ENCODE measurements around the gene IDH2.

Gene IDH2

DNA sequence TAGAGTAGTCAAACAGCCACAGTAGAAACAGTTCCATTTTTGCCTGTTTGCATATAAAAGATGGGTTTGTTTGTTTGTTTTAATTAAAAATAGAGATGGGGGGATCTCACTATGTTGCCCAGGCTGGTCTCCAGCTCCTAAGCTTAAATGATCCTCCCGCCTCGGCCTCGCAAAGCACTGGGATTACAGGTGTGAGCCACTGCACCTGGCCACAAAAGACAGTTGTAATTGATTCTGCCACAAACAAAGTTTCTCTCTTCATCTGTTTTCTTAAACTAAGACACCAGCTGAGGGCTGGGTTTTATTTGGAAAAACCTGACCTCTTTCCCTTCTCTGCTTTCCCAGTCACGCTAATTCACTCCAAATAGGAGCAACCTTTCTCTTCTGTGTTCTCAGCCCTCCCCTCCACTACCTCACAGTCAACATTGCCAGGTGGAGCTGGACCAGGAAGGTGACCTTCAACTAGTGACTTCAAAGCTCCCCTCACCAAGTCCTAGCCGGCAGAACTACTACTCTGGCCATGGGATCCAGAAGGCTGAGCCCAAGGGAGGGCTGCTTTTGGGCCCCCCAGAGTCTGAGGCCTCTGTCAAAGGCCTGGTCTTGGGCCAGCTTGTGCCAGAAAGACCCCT lies 1.5 kb upstream of the IDH2 start:
- Histone ChIP-seq H4K8ac (ENCODE audit: low read depth, low read length) (no peak overlapping the region), H3K79me2 (ENCODE audit: control insufficient read depth, insufficient read depth, low read length) (no peaks in the 10 kb centered on the region), H3K4me2 (ENCODE audit: low read length) (no peak overlapping the region), H3K23ac (ENCODE audit: low read length) (no peak overlapping the region), H3K9ac (ENCODE audit: low read length) (no peak overlapping the region), H2AK5ac (ENCODE audit: low read length) (no peak overlapping the region), H3K4me1 (ENCODE audit: control insufficient read depth, low read depth, low read length) (peaks cover 2% of the 10 kb centered on the region), H3K56ac (ENCODE audit: low read length) (no peak overlapping the region), H3K27me3 (ENCODE audit: insufficient read depth, low read length, poor library complexity) (peaks cover 2% of the 10 kb centered on the region), H2BK5ac (ENCODE audit: low read length) (no peak overlapping the region), H3K4ac (ENCODE audit: low read depth, low read length) (no peak overlapping the region), H2BK120ac (ENCODE audit: low read depth, low read length) (no peak overlapping the region), H3K27ac (ENCODE audit: low read depth, low read length) (no peak overlapping the region), H2BK15ac (replicated peaks; ENCODE audit: low read depth) (no peak overlapping the region), H3K4me3 (ENCODE audit: low read length) (no peak overlapping the region), H3K18ac (ENCODE audit: low read length) (no peak overlapping the region), H4K5ac (ENCODE audit: low read length) (no peak overlapping the region), H3K36me3 (ENCODE audit: control insufficient read depth, insufficient read depth, low read length) (no peaks in the 10 kb centered on the region), H3K79me1 (ENCODE audit: low read length) (peaks cover 2% of the 10 kb centered on the region)
- no CpG with 5 or more reads among the region's 5 CpGs for WGBS (ENCODE audit: extremely low coverage, insufficient coverage, low lambda C conversion rate)
- no peak for DNase-seq

DNA sequence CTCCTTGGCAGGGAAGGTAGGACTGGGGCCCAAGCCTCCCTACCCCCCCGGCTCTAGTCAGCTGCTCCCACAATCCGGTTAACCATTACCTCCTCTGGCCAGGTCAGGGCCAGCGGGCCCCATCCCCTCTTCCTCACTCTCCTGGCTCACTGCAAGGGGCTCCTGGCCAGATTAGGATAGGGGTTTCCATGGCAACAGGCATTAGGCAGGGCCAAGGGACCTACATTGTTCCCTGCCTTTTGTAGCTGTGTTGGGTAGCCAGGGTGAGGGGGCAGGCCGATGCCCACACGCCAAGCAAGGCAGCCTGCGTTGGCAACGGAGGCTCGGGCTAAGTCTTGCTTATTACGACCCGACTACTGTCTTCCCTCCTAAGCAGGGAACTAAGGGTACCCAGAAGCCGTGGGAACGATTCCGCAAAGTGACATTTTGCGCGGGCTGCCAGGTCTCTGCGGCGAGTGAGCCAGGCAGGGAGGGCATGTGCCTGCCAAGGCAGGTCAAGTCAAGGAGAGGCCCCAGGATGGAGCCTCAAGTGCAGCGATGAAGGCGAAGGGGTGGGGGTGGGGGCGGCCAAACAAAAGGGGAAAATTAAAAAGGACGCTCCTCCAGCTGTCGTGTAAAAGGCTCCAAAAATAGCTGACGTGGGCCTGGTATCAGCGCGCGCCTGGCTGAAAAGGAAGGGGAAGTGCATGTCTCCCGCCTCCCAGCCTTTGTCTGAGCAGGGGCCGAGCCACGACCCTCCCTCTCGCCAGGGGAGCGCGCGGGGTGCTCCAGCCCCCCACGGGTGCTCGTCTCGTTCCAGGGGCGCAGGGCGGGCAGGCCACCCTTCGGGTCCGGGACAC lies 919 bp downstream of the IDH2 start:
- H3K4me2 ChIP-seq (ENCODE audit: low read length), result peak overlapping the region; percentile 70
- H2BK5ac ChIP-seq (ENCODE audit: low read length), result no peak overlapping the region
- peak overlapping the region; percentile 94 for H3K9ac ChIP-seq (ENCODE audit: low read length)
- peak overlapping the region; percentile 97 for H3K56ac ChIP-seq (ENCODE audit: low read length)
- H2BK15ac ChIP-seq (replicated peaks; ENCODE audit: low read depth), result no peak overlapping the region
- peaks cover 2% of the 10 kb centered on the region for H3K27me3 ChIP-seq (ENCODE audit: insufficient read depth, low read length, poor library complexity)
- no peak overlapping the region for H2AK5ac ChIP-seq (ENCODE audit: low read length)
- H3K27ac ChIP-seq (ENCODE audit: low read depth, low read length), result no peak overlapping the region
- no peak overlapping the region for H3K23ac ChIP-seq (ENCODE audit: low read length)
- peak overlapping the region; percentile 86 for H3K18ac ChIP-seq (ENCODE audit: low read length)
- H3K79me1 ChIP-seq (ENCODE audit: low read length), result peaks cover 4% of the 10 kb centered on the region
- H3K4me3 ChIP-seq (ENCODE audit: low read length), result peak overlapping the region; percentile 84
- H3K79me2 ChIP-seq (ENCODE audit: control insufficient read depth, insufficient read depth, low read length), result no peaks in the 10 kb centered on the region
- H4K8ac ChIP-seq (ENCODE audit: low read depth, low read length), result no peak overlapping the region
- no peaks in the 10 kb centered on the region for H3K36me3 ChIP-seq (ENCODE audit: control insufficient read depth, insufficient read depth, low read length)
- H4K5ac ChIP-seq (ENCODE audit: low read length), result no peak overlapping the region
- WGBS (ENCODE audit: extremely low coverage, insufficient coverage, low lambda C conversion rate), result no CpG with 5 or more reads among the region's 40 CpGs
- H3K4me1 ChIP-seq (ENCODE audit: control insufficient read depth, low read depth, low read length), result peaks cover 2% of the 10 kb centered on the region
- H3K4ac ChIP-seq (ENCODE audit: low read depth, low read length), result no peak overlapping the region
- H2BK120ac ChIP-seq (ENCODE audit: low read depth, low read length), result no peak overlapping the region
- DNase-seq, result peak; percentile 82

DNA sequence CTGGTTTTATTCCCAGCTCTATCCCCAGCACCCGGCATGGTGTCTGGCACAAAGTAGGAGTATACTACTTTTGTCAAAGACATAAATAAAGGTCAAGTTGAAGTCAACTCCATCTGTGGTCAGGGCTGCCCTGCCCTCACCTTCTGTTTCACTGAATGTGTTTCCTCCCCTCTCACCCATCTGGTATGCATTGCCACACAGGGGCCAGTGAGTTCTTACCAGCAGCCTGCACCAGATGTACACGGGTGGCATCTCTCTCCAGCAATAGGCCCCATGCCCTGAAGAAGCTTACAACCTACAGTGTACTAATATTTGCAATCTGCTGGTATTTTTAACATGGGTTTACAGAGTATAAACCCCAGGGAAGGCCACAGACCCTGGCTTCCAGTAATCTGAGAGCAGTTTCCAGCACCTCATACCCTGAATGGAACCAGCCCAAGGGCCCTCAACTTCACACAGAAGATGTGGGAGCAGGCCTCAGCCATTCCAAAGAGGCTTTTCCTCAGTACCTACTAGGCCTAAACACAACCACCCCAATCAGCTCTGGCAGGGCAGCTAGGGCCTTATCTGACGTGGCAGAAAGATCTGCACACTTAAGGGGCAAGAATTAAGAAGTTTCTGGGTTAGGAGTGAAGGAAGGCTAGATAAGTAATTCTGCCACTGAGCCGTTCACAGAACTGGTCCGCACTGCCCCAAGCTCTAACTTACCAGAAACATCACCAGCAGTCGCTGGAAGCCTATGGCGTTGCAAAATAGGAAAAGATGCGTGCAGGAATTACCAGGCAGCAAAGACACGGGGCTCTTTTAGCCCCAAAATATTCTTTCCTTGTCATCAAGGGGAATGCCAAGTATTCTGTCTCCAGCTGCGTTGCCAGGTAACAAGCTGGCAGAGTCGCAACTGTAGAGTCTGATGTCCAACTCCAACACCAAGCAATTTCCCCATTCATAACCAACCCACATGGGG lies 2.1 kb downstream of the IDH2 start:
- Histone ChIP-seq H3K27me3 (ENCODE audit: insufficient read depth, low read length, poor library complexity) (peaks cover 2% of the 10 kb centered on the region), H3K9ac (ENCODE audit: low read length) (no peak overlapping the region), H3K79me2 (ENCODE audit: control insufficient read depth, insufficient read depth, low read length) (no peaks in the 10 kb centered on the region), H3K18ac (ENCODE audit: low read length) (no peak overlapping the region), H2AK5ac (ENCODE audit: low read length) (no peak overlapping the region), H4K5ac (ENCODE audit: low read length) (no peak overlapping the region), H2BK120ac (ENCODE audit: low read depth, low read length) (no peak overlapping the region), H4K8ac (ENCODE audit: low read depth, low read length) (no peak overlapping the region), H2BK15ac (replicated peaks; ENCODE audit: low read depth) (no peak overlapping the region), H3K27ac (ENCODE audit: low read depth, low read length) (no peak overlapping the region), H2BK5ac (ENCODE audit: low read length) (no peak overlapping the region), H3K23ac (ENCODE audit: low read length) (no peak overlapping the region), H3K4me2 (ENCODE audit: low read length) (no peak overlapping the region), H3K79me1 (ENCODE audit: low read length) (peaks cover 4% of the 10 kb centered on the region), H3K36me3 (ENCODE audit: control insufficient read depth, insufficient read depth, low read length) (no peaks in the 10 kb centered on the region), H3K4me3 (ENCODE audit: low read length) (no peak overlapping the region), H3K56ac (ENCODE audit: low read length) (no peak overlapping the region), H3K4ac (ENCODE audit: low read depth, low read length) (no peak overlapping the region), H3K4me1 (ENCODE audit: control insufficient read depth, low read depth, low read length) (peaks cover 2% of the 10 kb centered on the region)
- no CpG with 5 or more reads among the region's 11 CpGs for WGBS (ENCODE audit: extremely low coverage, insufficient coverage, low lambda C conversion rate)
- no peak for DNase-seq

DNA sequence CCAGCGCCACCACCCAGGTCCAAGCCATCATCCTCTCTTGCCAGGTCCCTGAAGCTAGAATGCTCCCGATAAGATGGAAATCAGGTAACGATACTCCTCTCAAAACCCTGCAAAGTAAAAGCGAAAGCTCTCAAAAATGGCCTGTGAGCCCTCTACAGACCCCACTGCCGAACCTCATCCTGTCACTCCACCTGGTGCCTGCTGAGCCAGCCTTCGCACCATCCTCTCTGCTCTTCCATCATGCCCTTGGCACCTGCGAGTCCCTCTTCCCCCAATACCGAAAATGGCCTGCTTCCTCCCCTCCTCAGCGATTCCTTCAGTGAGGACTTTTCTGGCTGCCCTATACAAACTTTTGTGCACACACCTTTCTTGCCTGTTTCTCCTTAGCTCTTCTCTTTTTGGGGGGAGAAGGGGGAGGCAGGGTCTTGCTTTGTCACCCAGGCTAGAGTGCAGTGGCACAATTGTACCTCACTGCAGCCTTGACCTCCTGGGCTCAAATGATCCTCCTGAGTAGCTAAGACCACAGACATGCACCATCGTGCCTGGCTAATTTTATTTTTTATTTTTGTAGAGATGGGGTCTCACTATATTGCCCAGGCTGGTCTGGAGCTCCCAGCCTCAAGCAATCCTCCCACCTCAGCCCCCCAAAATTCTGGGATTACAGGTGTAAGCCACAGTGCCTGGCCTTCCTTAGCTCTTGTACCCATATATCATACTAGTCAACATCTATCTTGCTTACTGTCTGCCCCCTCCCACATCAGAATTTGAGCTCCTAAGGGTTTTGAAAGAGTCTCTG lies 3.0 kb downstream of the IDH2 start:
- H3K23ac ChIP-seq (ENCODE audit: low read length), result no peak overlapping the region
- no peak overlapping the region for H4K8ac ChIP-seq (ENCODE audit: low read depth, low read length)
- no peak for DNase-seq
- no peak overlapping the region for H3K18ac ChIP-seq (ENCODE audit: low read length)
- H3K56ac ChIP-seq (ENCODE audit: low read length), result no peak overlapping the region
- no peak overlapping the region for H3K4ac ChIP-seq (ENCODE audit: low read depth, low read length)
- H4K5ac ChIP-seq (ENCODE audit: low read length), result no peak overlapping the region
- no peak overlapping the region for H3K27ac ChIP-seq (ENCODE audit: low read depth, low read length)
- no peaks in the 10 kb centered on the region for H3K36me3 ChIP-seq (ENCODE audit: control insufficient read depth, insufficient read depth, low read length)
- H3K4me2 ChIP-seq (ENCODE audit: low read length), result no peak overlapping the region
- peaks cover 2% of the 10 kb centered on the region for H3K27me3 ChIP-seq (ENCODE audit: insufficient read depth, low read length, poor library complexity)
- H2AK5ac ChIP-seq (ENCODE audit: low read length), result no peak overlapping the region
- no peak overlapping the region for H3K9ac ChIP-seq (ENCODE audit: low read length)
- whole genome bisulfite sequencing (ENCODE audit: extremely low coverage, insufficient coverage, low lambda C conversion rate), result no CpG with 5 or more reads among the region's 10 CpGs
- H2BK120ac ChIP-seq (ENCODE audit: low read depth, low read length), result no peak overlapping the region
- H2BK5ac ChIP-seq (ENCODE audit: low read length), result no peak overlapping the region
- H3K4me3 ChIP-seq (ENCODE audit: low read length), result no peak overlapping the region
- H3K79me1 ChIP-seq (ENCODE audit: low read length), result peaks cover 5% of the 10 kb centered on the region
- no peaks in the 10 kb centered on the region for H3K79me2 ChIP-seq (ENCODE audit: control insufficient read depth, insufficient read depth, low read length)
- H3K4me1 ChIP-seq (ENCODE audit: control insufficient read depth, low read depth, low read length), result peaks cover 2% of the 10 kb centered on the region
- H2BK15ac ChIP-seq (replicated peaks; ENCODE audit: low read depth), result no peak overlapping the region

DNA sequence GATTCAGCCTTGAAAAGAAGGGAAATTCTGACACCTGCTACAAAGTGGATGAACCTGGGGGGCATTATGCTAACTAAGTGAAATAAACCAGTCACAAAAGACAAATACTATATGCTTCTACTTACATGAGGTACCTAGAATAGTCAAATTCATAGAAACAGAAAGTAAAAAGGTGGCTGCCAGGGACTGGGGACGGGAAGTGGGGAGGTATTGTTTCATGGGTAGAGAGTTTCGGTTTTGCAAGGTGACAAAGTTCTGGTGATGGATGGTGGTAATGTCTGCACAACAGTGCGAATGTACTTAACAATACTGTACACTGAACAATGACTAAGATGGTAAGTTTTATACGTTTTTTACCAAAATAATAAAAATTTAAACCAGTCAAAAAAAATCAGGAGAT lies 4.8 kb downstream of the IDH2 start:
- H3K56ac ChIP-seq (ENCODE audit: low read length), result no peak overlapping the region
- H4K5ac ChIP-seq (ENCODE audit: low read length), result no peak overlapping the region
- H3K27ac ChIP-seq (ENCODE audit: low read depth, low read length), result no peak overlapping the region
- H2BK120ac ChIP-seq (ENCODE audit: low read depth, low read length), result no peak overlapping the region
- no peak for DNase-seq
- H4K8ac ChIP-seq (ENCODE audit: low read depth, low read length), result no peak overlapping the region
- H2AK5ac ChIP-seq (ENCODE audit: low read length), result no peak overlapping the region
- no peak overlapping the region for H2BK15ac ChIP-seq (replicated peaks; ENCODE audit: low read depth)
- H3K4me2 ChIP-seq (ENCODE audit: low read length), result no peak overlapping the region
- no peaks in the 10 kb centered on the region for H3K36me3 ChIP-seq (ENCODE audit: control insufficient read depth, insufficient read depth, low read length)
- no peak overlapping the region for H3K9ac ChIP-seq (ENCODE audit: low read length)
- no peaks in the 10 kb centered on the region for H3K27me3 ChIP-seq (ENCODE audit: insufficient read depth, low read length, poor library complexity)
- H3K79me1 ChIP-seq (ENCODE audit: low read length), result peaks cover 5% of the 10 kb centered on the region
- no CpG with 5 or more reads among the region's 4 CpGs for WGBS (ENCODE audit: extremely low coverage, insufficient coverage, low lambda C conversion rate)
- no peak overlapping the region for H3K18ac ChIP-seq (ENCODE audit: low read length)
- no peak overlapping the region for H2BK5ac ChIP-seq (ENCODE audit: low read length)
- H3K4me3 ChIP-seq (ENCODE audit: low read length), result no peak overlapping the region
- H3K23ac ChIP-seq (ENCODE audit: low read length), result no peak overlapping the region
- H3K4ac ChIP-seq (ENCODE audit: low read depth, low read length), result no peak overlapping the region
- H3K4me1 ChIP-seq (ENCODE audit: control insufficient read depth, low read depth, low read length), result peaks cover 2% of the 10 kb centered on the region
- no peaks in the 10 kb centered on the region for H3K79me2 ChIP-seq (ENCODE audit: control insufficient read depth, insufficient read depth, low read length)
